ENCODE results near the gene SENP2. TPM values are rescaled to one million over a fixed set of nuclear protein-coding genes. Genes with fewer than 3 reads are reported as not detected.
"Not testable (repeated sequence)": the region's sequence is repeated elsewhere in the genome, so short reads cannot be mapped to it uniquely, and the experiment has no call there.

The SENP2 gene
- 51.1 TPM for total RNA-seq
- long read RNA-seq, full-length matches to known transcripts, result 5 of 10 reads
- long read RNA-seq, partial matches to known transcripts, result 1 of 10 reads
- long read RNA-seq, other reads (novel, unspliced or antisense), result 4 of 10 reads

- DNase-seq (ENCODE audit: low spot score), result peak; percentile 100
Observed at GRCh38 chr3:185585859-185586685, at the start of gene SENP2. Gene SENP2 (plus strand): TSS chr3:185586295. CDS start chr3:185586414, 119 bp downstream.

- peak; percentile 45 for DNase-seq (ENCODE audit: low spot score)
Observed at GRCh38 chr3:185537369-185537970, 48.6 kb upstream of the SENP2 start.

GRCh38 chr3:185539934-185540333 lies 46.2 kb upstream of the SENP2 start:
- DNase-seq (ENCODE audit: low spot score), result no peak

- peak; percentile 33 for DNase-seq (ENCODE audit: low spot score)
Observed at GRCh38 chr3:185540695-185541094, 45.4 kb upstream of the SENP2 start.

- no peak for DNase-seq (ENCODE audit: low spot score)
Observed at GRCh38 chr3:185549122-185549521, 37.0 kb upstream of the SENP2 start.

GRCh38 chr3:185549651-185550111 lies 36.4 kb upstream of the SENP2 start:
- DNase-seq (ENCODE audit: low spot score), result no peak

GRCh38 chr3:185552358-185552877 lies 33.7 kb upstream of the SENP2 start, which contains the start of gene LIPH:
Gene LIPH (minus strand): TSS chr3:185552588. CDS start chr3:185552471, 117 bp downstream.
- DNase-seq (ENCODE audit: low spot score), result no peak

- no peak for DNase-seq (ENCODE audit: low spot score)
Observed at GRCh38 chr3:185555101-185555501, 31.0 kb upstream of the SENP2 start.

- no peak for DNase-seq (ENCODE audit: low spot score)
Observed at GRCh38 chr3:185555860-185556347, 30.2 kb upstream of the SENP2 start.

- DNase-seq (ENCODE audit: low spot score), result not testable (repeated sequence)
Observed at GRCh38 chr3:185556640-185557039, 29.5 kb upstream of the SENP2 start.

- DNase-seq (ENCODE audit: low spot score), result no peak
Observed at GRCh38 chr3:185558395-185558794, 27.7 kb upstream of the SENP2 start.

- peak; percentile 45 for DNase-seq (ENCODE audit: low spot score)
Observed at GRCh38 chr3:185559706-185560090, 26.4 kb upstream of the SENP2 start.

GRCh38 chr3:185560676-185561075 lies 25.4 kb upstream of the SENP2 start:
- peak; percentile 20 for DNase-seq (ENCODE audit: low spot score)

- peak; percentile 78 for DNase-seq (ENCODE audit: low spot score)
Observed at GRCh38 chr3:185561374-185561943, 24.6 kb upstream of the SENP2 start.

- DNase-seq (ENCODE audit: low spot score), result no peak
Observed at GRCh38 chr3:185561958-185562357, 24.1 kb upstream of the SENP2 start.

GRCh38 chr3:185572183-185572582 lies 13.9 kb upstream of the SENP2 start:
- DNase-seq (ENCODE audit: low spot score), result no peak

- DNase-seq (ENCODE audit: low spot score), result peak; percentile 33
Observed at GRCh38 chr3:185575108-185575869, 10.8 kb upstream of the SENP2 start.

GRCh38 chr3:185582236-185582635 lies 3.9 kb upstream of the SENP2 start:
- no peak for DNase-seq (ENCODE audit: low spot score)

- no peak for DNase-seq (ENCODE audit: low spot score)
Observed at GRCh38 chr3:185582871-185583270, 3.2 kb upstream of the SENP2 start.

- DNase-seq (ENCODE audit: low spot score), result no peak
Observed at GRCh38 chr3:185583925-185584324, 2.2 kb upstream of the SENP2 start.

- no peak for DNase-seq (ENCODE audit: low spot score)
Observed at GRCh38 chr3:185584686-185585085, 1.4 kb upstream of the SENP2 start.

Data from mesenteric fat pad (tissue), 1 donor.